ENCODE measurements around the gene ZNF513. TPM values are rescaled to one million over a fixed set of nuclear protein-coding genes. Genes with fewer than 3 reads are reported as not detected.

The ZNF513 gene
- total and polyA plus RNA-seq, 2 donors (not counting 3 experiments of a cell fraction or from before 2014, with no cell fraction given) = 19.0 to 30.6 TPM

GRCh38 chr2:27369471-27370025, 11.0 kb downstream of the ZNF513 start:
- peaks cover 30% of the 10 kb centered on the region for H3K79me2 ChIP-seq (ENCODE audit: control insufficient read depth, insufficient read depth, low read length)

More at GRCh38 chr2:27369471-27370025, 11.0 kb downstream of the ZNF513 start:
- dilution Hi-C loops (cut with MboI; ENCODE audit: extremely low pct_ligation_motif_present, low sequenced_read_pairs) (no loop called here), intact Hi-C loops (cut with micrococcal nuclease) (loop anchor here (1.0 to 5.0 kb wide), 6 partner anchors 11 to 157 kb away; partner anchors contain the start of genes ATRAID, GTF3C2, IFT172 and MPV17)
- H3K27ac ChIP-seq (ENCODE audit: insufficient read depth, low read depth, low read length) = peak overlapping the region; percentile 9
- no peaks in the 10 kb centered on the region for H3K9me1 ChIP-seq (replicated peaks; ENCODE audit: control insufficient read depth, extremely low read depth, insufficient read depth, low read length)
- TF ChIP-seq, protein P1, sequence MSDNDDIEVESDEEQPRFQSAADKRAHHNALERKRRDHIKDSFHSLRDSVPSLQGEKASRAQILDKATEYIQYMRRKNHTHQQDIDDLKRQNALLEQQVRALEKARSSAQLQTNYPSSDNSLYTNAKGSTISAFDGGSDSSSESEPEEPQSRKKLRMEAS (IDR thresholded peaks at IDR 0.05; ENCODE audit: insufficient read depth, insufficient read length) = no peak
- TF ChIP-seq, protein P2, sequence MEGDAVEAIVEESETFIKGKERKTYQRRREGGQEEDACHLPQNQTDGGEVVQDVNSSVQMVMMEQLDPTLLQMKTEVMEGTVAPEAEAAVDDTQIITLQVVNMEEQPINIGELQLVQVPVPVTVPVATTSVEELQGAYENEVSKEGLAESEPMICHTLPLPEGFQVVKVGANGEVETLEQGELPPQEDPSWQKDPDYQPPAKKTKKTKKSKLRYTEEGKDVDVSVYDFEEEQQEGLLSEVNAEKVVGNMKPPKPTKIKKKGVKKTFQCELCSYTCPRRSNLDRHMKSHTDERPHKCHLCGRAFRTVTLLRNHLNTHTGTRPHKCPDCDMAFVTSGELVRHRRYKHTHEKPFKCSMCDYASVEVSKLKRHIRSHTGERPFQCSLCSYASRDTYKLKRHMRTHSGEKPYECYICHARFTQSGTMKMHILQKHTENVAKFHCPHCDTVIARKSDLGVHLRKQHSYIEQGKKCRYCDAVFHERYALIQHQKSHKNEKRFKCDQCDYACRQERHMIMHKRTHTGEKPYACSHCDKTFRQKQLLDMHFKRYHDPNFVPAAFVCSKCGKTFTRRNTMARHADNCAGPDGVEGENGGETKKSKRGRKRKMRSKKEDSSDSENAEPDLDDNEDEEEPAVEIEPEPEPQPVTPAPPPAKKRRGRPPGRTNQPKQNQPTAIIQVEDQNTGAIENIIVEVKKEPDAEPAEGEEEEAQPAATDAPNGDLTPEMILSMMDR (IDR thresholded peaks at IDR 0.05; ENCODE audit: extremely low read depth in 1 of 2, insufficient read depth in 1 of 2, low read depth in 1 of 2, low read length in 2 of 2) = no peak
- TF ChIP-seq JUN (IDR thresholded peaks at IDR 0.05; ENCODE audit: borderline replicate concordance, insufficient read depth, insufficient read length, low read depth) (no peak), POLR2A (IDR thresholded peaks at IDR 0.05; ENCODE audit: low read depth, low read length) (no peak), EZH2 (IDR thresholded peaks at IDR 0.05; ENCODE audit: borderline replicate concordance, low read depth, low read length, severe bottlenecking) (no peak), POLR2AphosphoS5 (IDR thresholded peaks at IDR 0.05; ENCODE audit: insufficient read depth, low read depth, low read length) (no peak), FOS (IDR thresholded peaks at IDR 0.05; ENCODE audit: borderline replicate concordance, insufficient read depth, low read length) (no peak)
- DNase-seq (ENCODE audit: low read depth, low spot score) (no peak), FAIRE-seq (peak; percentile 44)
- H3K27me3 ChIP-seq (ENCODE audit: control insufficient read depth in 2 of 2, insufficient read depth in 2 of 2, low read length in 2 of 2) = no peaks in the 10 kb centered on the region
- H3K9me3 ChIP-seq (replicated peaks; ENCODE audit: control insufficient read depth, insufficient read depth, low read length) = no peaks in the 10 kb centered on the region
- CTCF ChIA-PET = interaction anchor here (0.6 to 1.4 kb wide), 11 partner anchors 9 to 314 kb away, joined by 3 to 8 read pairs (median 4); partner anchors contain the start of genes CAD, GTF3C2 and ZNF513
- H3K4me1 ChIP-seq (ENCODE audit: control insufficient read depth, extremely low read depth, insufficient read depth, low read length) = peaks cover 14% of the 10 kb centered on the region
- H4K20me1 ChIP-seq (replicated peaks; ENCODE audit: control insufficient read depth, extremely low read depth, insufficient read depth, low read length) = no peaks in the 10 kb centered on the region
- POLR2A ChIA-PET = interaction anchor here (0.5 to 1.7 kb wide), 3 partner anchors 12 to 1941 kb away, joined by 4 to 7 read pairs (median 6); partner anchors contain the start of gene GTF3C2
- peak overlapping the region; percentile 89 for H3K4me2 ChIP-seq (ENCODE audit: insufficient read depth, low read length)
- peaks cover 10 to 29% of the 10 kb centered on the region in 2 experiments for H3K36me3 ChIP-seq (ENCODE audit: control insufficient read depth in 2 of 2, extremely low read depth in 1 of 2, insufficient read depth in 2 of 2, low read length in 2 of 2)
- H3K9ac ChIP-seq (replicated peaks; ENCODE audit: extremely low read depth, insufficient read depth, low read length) = peak overlapping the region; percentile 69
- BruUV-seq (replicated peaks) = TSS peak; percentile 56
- peak overlapping the region; percentile 53 to 75 (median 70) for H3K4me3 ChIP-seq (replicated peaks in 1 of 3; ENCODE audit: insufficient read depth in 1 of 3, low read depth in 1 of 3, low read length in 3 of 3)
- peak overlapping the region; percentile 76 for H2AFZ ChIP-seq (ENCODE audit: low read depth, low read length)

Measured in endothelial cell of umbilical vein (primary cell).